B cell (primary cell): ENCODE data around the gene STX18. TPM values are rescaled to one million over a fixed set of nuclear protein-coding genes. Genes with fewer than 3 reads are reported as not detected.

Experiments used
- ATAC-seq: fragments of 200-7000 bp; cut with Tn5 transposase; one replicate; pipeline ENCODE4 v1.10.0; 2021; ENCODE audit warnings: low read depth, mild to moderate bottlenecking, moderate number of reproducible peaks, moderate library complexity
- CTCF ChIA-PET: fragments of 350-600 bp; sonication (Branson Sonifier 250); formaldehyde crosslinking; loops from one replicate; lab custom pipeline; 2021; ENCODE audit warnings: antibody characterized with exemption, inconsistent platforms; lab: Charles Lee
- POLR2A ChIA-PET: fragments of 350-600 bp; sonication (Branson Sonifier 250); formaldehyde crosslinking; loops from one replicate; lab custom pipeline; 2021; ENCODE audit warnings: antibody characterized with exemption; lab: Charles Lee
- DNase-seq: peaks from one replicate; pipeline ENCODE4 v3.0.0; 2013
- H2AFZ ChIP-seq: 2 replicates; pipeline ENCODE4 v1.6.1; 2012; ENCODE audit warnings: mild to moderate bottlenecking, low read depth, low read length; ENCODE audit not compliant: insufficient read depth, poor library complexity, severe bottlenecking
- H3K27ac ChIP-seq, 2 donors: 1 replicate in 1 of 2; 2 replicates in 1 of 2; pipeline ENCODE4 v1.5.1; 2012 to 2013; ENCODE audit warnings: low read length in 2 of 2, mild to moderate bottlenecking in 2 of 2, moderate library complexity in 1 of 2
- H3K27me3 ChIP-seq, 4 experiments: fragments of 200-600 bp in 1 of 4; sonication (generic) in 1 of 4; replicated peaks in 1 of 4; 1 replicate in 2 of 4; 2 replicates in 2 of 4; pipeline versions ENCODE4 v1.6.1 to v1.7.0; 2013 to 2016; ENCODE audit warnings: low read length in 3 of 4, mild to moderate bottlenecking in 2 of 4, mixed read lengths in 1 of 4, moderate library complexity in 1 of 4; ENCODE audit not compliant: insufficient read depth in 4 of 4, control insufficient read depth in 3 of 4; ENCODE audit errors: control extremely low read depth in 1 of 4
- H3K36me3 ChIP-seq, 2 experiments: replicated peaks in 1 of 2; 1 replicate in 1 of 2; 2 replicates in 1 of 2; pipeline versions ENCODE4 v1.6.1 to v1.7.1; 2013; ENCODE audit warnings: low read length in 1 of 2; ENCODE audit not compliant: insufficient read depth in 2 of 2, control insufficient read depth in 1 of 2; ENCODE audit errors: control extremely low read depth in 1 of 2, extremely low read depth in 1 of 2
- H3K4me1 ChIP-seq, 2 donors: fragments of 200-600 bp in 1 of 2; sonication (generic) in 1 of 2; 1 replicate in 1 of 2; 2 replicates in 1 of 2; pipeline versions ENCODE4 v1.5.1 to v1.6.1; 2013 to 2017; ENCODE audit warnings: low read length in 2 of 2; ENCODE audit not compliant: control insufficient read depth in 2 of 2, insufficient read depth in 2 of 2
- H3K4me2 ChIP-seq: replicated peaks from 2 replicates; pipeline ENCODE3; 2012; ENCODE audit warnings: mild to moderate bottlenecking, low read depth, low read length; ENCODE audit not compliant: poor library complexity, severe bottlenecking
- H3K4me3 ChIP-seq, 5 experiments: fragments of 200-600 bp in 1 of 5; sonication (generic) in 1 of 5; 1 replicate in 3 of 5; 2 replicates in 2 of 5; pipeline versions ENCODE4 v1.5.1 to v1.7.0; 2011 to 2016; ENCODE audit warnings: low read length in 4 of 5, mild to moderate bottlenecking in 4 of 5, low read depth in 2 of 5, control low read depth in 1 of 5, moderate library complexity in 1 of 5; ENCODE audit not compliant: insufficient read depth in 1 of 5; ENCODE audit errors: control extremely low read depth in 1 of 5, extremely low read depth in 1 of 5
- H3K79me2 ChIP-seq: fragments of 200-600 bp; sonication (generic); one replicate; pipeline ENCODE4 v1.6.0; 2016; ENCODE audit warnings: low read length; ENCODE audit not compliant: control insufficient read depth, insufficient read depth
- H3K9ac ChIP-seq: fragments of 200-600 bp; sonication (generic); 2 replicates; pipeline ENCODE4 v1.6.1; 2017; ENCODE audit warnings: mild to moderate bottlenecking, low read length, moderate library complexity
- H3K9me3 ChIP-seq, 3 donors: one replicate each; pipeline versions ENCODE4 v1.6.1 to v1.7.1; 2013; ENCODE audit warnings: low read length in 2 of 3; ENCODE audit not compliant: control insufficient read depth in 2 of 3, insufficient read depth in 1 of 3; ENCODE audit errors: control extremely low read depth in 1 of 3
- H4K20me1 ChIP-seq: 2 replicates; pipeline ENCODE4 v1.6.0; 2012; ENCODE audit warnings: mild to moderate bottlenecking, low read length; ENCODE audit not compliant: insufficient read depth, control insufficient read depth, poor library complexity, severe bottlenecking
- H3K27ac Mint-ChIP-seq: one replicate; pipeline ENCODE4 v1.8.0; 2021; ENCODE audit warnings: mixed read lengths
- H3K27me3 Mint-ChIP-seq: one replicate; pipeline ENCODE4 v1.8.0; 2021; ENCODE audit warnings: mixed read lengths
- H3K4me1 Mint-ChIP-seq: one replicate; pipeline ENCODE4 v1.8.0; 2021; ENCODE audit warnings: mixed read lengths
- H3K4me3 Mint-ChIP-seq: one replicate; pipeline ENCODE4 v1.8.0; 2021; ENCODE audit warnings: mixed read lengths
- H3K9me3 Mint-ChIP-seq: one replicate; pipeline ENCODE4 v1.8.0; 2022; ENCODE audit warnings: mixed read lengths; ENCODE audit not compliant: insufficient read depth
- CTCF ChIP-seq: fragments of 200-600 bp; IDR thresholded peaks from one replicate; pipeline ENCODE4 v1.8.0; 2022; ENCODE audit warnings: antibody characterized with exemption, mild to moderate bottlenecking
- EZH2 ChIP-seq: IDR thresholded peaks from 2 replicates; pipeline ENCODE4 v1.6.1; 2012; ENCODE audit warnings: borderline replicate concordance, low read depth, mild to moderate bottlenecking, moderate library complexity, low read length; ENCODE audit not compliant: insufficient read depth, poor library complexity, severe bottlenecking
- WGBS: methylation state at CpG from one replicate; pipeline ENCODE4 v1.1.5; 2013; ENCODE audit warnings: missing lambda C conversion rate; ENCODE audit not compliant: insufficient coverage; 5-methylcytosine and 5-hydroxymethylcytosine counted together
- intact Hi-C: fragments of 100-400 bp; cut with micrococcal nuclease; formaldehyde crosslinking; loops from one replicate; pipeline ENCODE4 v1.10.0; 2022
- polyA plus RNA-seq: library from polyadenylated mRNA; depleted of rRNA; stranded (reverse); fragments of >200 nt; gene quantifications from 2 replicates; pipeline ENCODE4 v1.2.3, GENCODE V29; 2012
- total RNA-seq, 2 donors: library from RNA; stranded (reverse); fragments of 120-200 nt in 1 of 2; gene quantifications; 1 replicate in 1 of 2; 2 replicates in 1 of 2; pipeline versions ENCODE4 v1.2.3 to v1.2.4, GENCODE V29; 2013 to 2022

Gene STX18
- total and polyA plus RNA-seq, 2 donors (not counting 1 experiment from before 2014, with no cell fraction given): 20.3 to 33.6 TPM

- Histone ChIP-seq H3K9ac (no peak overlapping the region), H4K20me1 (peaks cover 24% of the 10 kb centered on the region), H3K9me3 (no peaks in the 10 kb centered on the region), H3K27ac (no peak overlapping the region), H2AFZ (no peak overlapping the region), H3K4me3 (no peak overlapping the region), H3K4me1 (no peaks in the 10 kb centered on the region), H3K79me2 (peaks cover 53% of the 10 kb centered on the region), H3K36me3 (no peaks in the 10 kb centered on the region), H3K27me3 (no peaks in the 10 kb centered on the region), H3K4me2 (no peak overlapping the region)
- no peak overlapping the region for H3K27ac Mint-ChIP-seq
- no peaks in the 10 kb centered on the region for H3K9me3 Mint-ChIP-seq
- intact Hi-C loops: no loop called here
- ATAC-seq: no peak
- no peak for TF ChIP-seq CTCF
- TF ChIP-seq EZH2: no peak
- no peaks in the 10 kb centered on the region for H3K27me3 Mint-ChIP-seq
- CTCF ChIA-PET: interaction anchor here (0.7 to 1.6 kb wide), 3 partner anchors 13 to 398 kb away, joined by 3 to 5 read pairs (median 4); no protein-coding TSS in a partner anchor
- DNase-seq: no peak
- 100% methylated on average over 3 of the region's 3 CpGs for WGBS
- POLR2A ChIA-PET: no interaction called here
- H3K4me3 Mint-ChIP-seq: no peak overlapping the region
- peaks cover 3% of the 10 kb centered on the region for H3K4me1 Mint-ChIP-seq
Measured at GRCh38 chr4:4481399-4481994, 60.4 kb downstream of the STX18 start.

- POLR2A ChIA-PET: no interaction called here
- no peak overlapping the region for H2AFZ ChIP-seq
- no peak for ATAC-seq
- 90% methylated on average over 2 of the region's 6 CpGs for WGBS
- Mint-ChIP-seq H3K9me3 (no peaks in the 10 kb centered on the region), H3K27ac (no peak overlapping the region), H3K4me3 (no peak overlapping the region), H3K4me1 (peaks cover 3% of the 10 kb centered on the region), H3K27me3 (no peaks in the 10 kb centered on the region)
- H3K9me3 ChIP-seq: no peaks in the 10 kb centered on the region
- TF ChIP-seq CTCF (no peak), EZH2 (no peak)
- H3K79me2 ChIP-seq: peaks cover 57% of the 10 kb centered on the region
- intact Hi-C loops: no loop called here
- peaks cover 24% of the 10 kb centered on the region for H4K20me1 ChIP-seq
- H3K36me3 ChIP-seq: no peaks in the 10 kb centered on the region
- H3K9ac ChIP-seq: no peak overlapping the region
- DNase-seq: no peak
- H3K4me3 ChIP-seq: no peak overlapping the region
- no peaks in the 10 kb centered on the region for H3K4me1 ChIP-seq
- no peak overlapping the region for H3K27ac ChIP-seq
- no peak overlapping the region for H3K4me2 ChIP-seq
- CTCF ChIA-PET: no interaction called here
- H3K27me3 ChIP-seq: no peaks in the 10 kb centered on the region
Measured at GRCh38 chr4:4480685-4481398, 61.0 kb downstream of the STX18 start.
